Keratinocyte (primary cell): Measurements from ENCODE around the gene ABCC10. TPM values are rescaled to one million over a fixed set of nuclear protein-coding genes. Genes with fewer than 3 reads are reported as not detected.

Source experiments
- DNase-seq: peaks from one replicate; pipeline ENCODE4 v3.0.0-alpha.2; 2011; ENCODE audit warnings: low read depth, missing footprints, low spot score
- FAIRE-seq: peaks from 2 replicates; lab custom pipeline; 2011; peaks lifted over from hg19 to GRCh38; lab: Jason Lieb, UNC
- H2AFZ ChIP-seq: 2 replicates; pipeline ENCODE4 v1.6.0; 2012; ENCODE audit warnings: low read length, control low read depth, inconsistent platforms; ENCODE audit not compliant: control insufficient read depth
- H3K27ac ChIP-seq: 2 replicates; pipeline ENCODE4 v1.5.1; 2011; ENCODE audit warnings: low read length; ENCODE audit not compliant: control insufficient read depth, insufficient read depth
- H3K27me3 ChIP-seq: 3 replicates; pipeline ENCODE4 v1.6.0; 2011; ENCODE audit warnings: low read length; ENCODE audit not compliant: control insufficient read depth, insufficient read depth; ENCODE audit errors: extremely low read depth
- H3K36me3 ChIP-seq, 2 experiments: 2 replicates in 1 of 2; 3 replicates in 1 of 2; pipeline ENCODE4 v1.5.1; 2011; ENCODE audit warnings: low read length in 2 of 2, mild to moderate bottlenecking in 1 of 2; ENCODE audit not compliant: control insufficient read depth in 2 of 2, insufficient read depth in 2 of 2; ENCODE audit errors: extremely low read depth in 1 of 2
- H3K4me1 ChIP-seq: 3 replicates; pipeline ENCODE4 v1.5.1; 2011; ENCODE audit warnings: low read length; ENCODE audit not compliant: control insufficient read depth, insufficient read depth; ENCODE audit errors: extremely low read depth
- H3K4me2 ChIP-seq: 3 replicates; pipeline ENCODE4 v1.6.0; 2011; ENCODE audit warnings: low read depth, low read length; ENCODE audit not compliant: control insufficient read depth, insufficient read depth; ENCODE audit errors: extremely low read depth
- H3K4me3 ChIP-seq, 3 experiments: fragments of 200-600 bp in 1 of 3; sonication (generic) in 1 of 3; 2 replicates in 2 of 3; 3 replicates in 1 of 3; pipeline ENCODE4 v1.5.1; 2011 to 2016; ENCODE audit warnings: low read length in 3 of 3, mild to moderate bottlenecking in 3 of 3, control low read depth in 2 of 3, inconsistent platforms in 1 of 3, low read depth in 1 of 3, mixed read lengths in 1 of 3, mixed run types in 1 of 3, moderate library complexity in 1 of 3; ENCODE audit not compliant: control insufficient read depth in 2 of 3, insufficient read depth in 2 of 3; ENCODE audit errors: extremely low read depth in 1 of 3
- H3K79me2 ChIP-seq: 2 replicates; pipeline ENCODE4 v1.6.0; 2012; ENCODE audit warnings: low read length; ENCODE audit not compliant: control insufficient read depth, insufficient read depth
- H3K9ac ChIP-seq: 3 replicates; pipeline ENCODE4 v1.6.0; 2011; ENCODE audit warnings: low read length; ENCODE audit not compliant: control insufficient read depth, insufficient read depth; ENCODE audit errors: extremely low read depth
- H3K9me1 ChIP-seq: 3 replicates; pipeline ENCODE4 v1.6.0; 2011; ENCODE audit warnings: low read length; ENCODE audit not compliant: control insufficient read depth, insufficient read depth; ENCODE audit errors: extremely low read depth
- H3K9me3 ChIP-seq: 2 replicates; pipeline ENCODE4 v1.5.1; 2012; ENCODE audit warnings: low read depth, low read length; ENCODE audit not compliant: control insufficient read depth
- H4K20me1 ChIP-seq: 3 replicates; pipeline ENCODE4 v1.6.0; 2011; ENCODE audit warnings: low read length; ENCODE audit not compliant: control insufficient read depth, insufficient read depth; ENCODE audit errors: extremely low read depth
- EZH2 ChIP-seq: IDR thresholded peaks from one replicate; pipeline ENCODE4 v1.6.1; 2012; ENCODE audit warnings: inconsistent platforms, mild to moderate bottlenecking, low read length, moderate library complexity
- dilution Hi-C: fragments of 300-500 bp; cut with MboI; formaldehyde crosslinking; loops from one replicate; pipeline ENCODE4 v1.7.0; 2020; ENCODE audit warnings: low sequenced_read_pairs; ENCODE audit not compliant: extremely low pct_ligation_motif_present
- polyA plus RNA-seq, 5 experiments: library from polyadenylated mRNA; depleted of rRNA in 3 of 5; stranded (reverse) in 3 of 5; stranded (forward) in 1 of 5; unstranded in 1 of 5; fragments of >200 nt; gene quantifications; 1 replicate in 1 of 5; 2 replicates in 3 of 5; 3 replicates in 1 of 5; pipeline versions ENCODE4 v1.2.1 to v1.2.3, GENCODE V29; 2011 to 2012; ENCODE audit warnings: missing spikeins in 2 of 5, low read depth in 1 of 5, low replicate concordance in 1 of 5
- TF ChIP-seq, protein P1 (sequence below), 3 experiments: IDR thresholded peaks in 1 of 3; conservative IDR thresholded peaks in 1 of 3; optimal IDR thresholded peaks in 1 of 3; 2 replicates in 2 of 3; 3 replicates in 1 of 3; pipeline versions ENCODE3 to v1.5.1; 2011; ENCODE audit warnings: low read length in 3 of 3, mild to moderate bottlenecking in 3 of 3, moderate library complexity in 2 of 3, control low read depth in 1 of 3, inconsistent platforms in 1 of 3; ENCODE audit not compliant: insufficient read depth in 2 of 3; ENCODE audit errors: extremely low read depth in 1 of 3

Gene ABCC10
- polyA plus RNA-seq, 1 donor (not counting 4 experiments of a cell fraction or from before 2014, with no cell fraction given): 17.9 TPM

DNA sequence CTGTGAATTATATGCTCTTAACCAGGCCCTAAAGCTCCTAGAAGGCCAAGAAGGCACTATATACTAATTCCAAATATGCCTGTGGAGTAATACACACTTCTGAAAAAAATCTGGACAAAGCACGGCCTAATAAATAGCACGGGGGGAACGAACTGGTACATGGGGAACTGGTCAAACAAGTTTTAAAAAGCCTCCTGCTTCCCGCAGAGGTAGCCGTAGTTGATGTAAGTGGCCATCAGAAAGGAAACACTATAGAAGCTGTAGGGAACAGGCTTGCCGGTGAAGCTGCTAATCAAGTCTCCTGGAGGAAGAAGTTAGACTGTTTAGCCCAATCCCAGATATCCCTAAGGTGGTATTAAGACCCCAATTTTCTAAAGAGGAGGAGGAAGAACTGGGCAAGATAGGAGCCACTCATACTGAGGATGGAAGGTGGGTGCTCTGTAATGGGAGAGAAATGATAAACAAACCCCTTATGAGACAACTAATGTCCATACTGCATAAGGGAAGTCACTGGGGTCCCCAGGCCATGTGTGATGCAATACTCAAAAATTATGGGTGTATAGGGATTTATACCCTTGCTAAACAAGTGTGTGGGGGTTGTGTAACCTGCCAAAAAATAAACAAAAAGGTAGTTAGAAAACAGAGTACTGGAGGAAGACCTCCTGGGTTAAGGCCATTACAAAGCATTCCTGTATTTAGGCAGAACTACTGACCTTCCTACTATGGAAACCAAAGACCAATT, 30.8 kb upstream of the ABCC10 start:
- Histone ChIP-seq H3K9me3 (no peaks in the 10 kb centered on the region), H2AFZ (peak overlapping the region; percentile 41), H3K9ac (no peak overlapping the region), H3K4me2 (no peak overlapping the region), H3K79me2 (no peaks in the 10 kb centered on the region), H3K27ac (no peak overlapping the region), H3K4me3 (no peak overlapping the region), H3K4me1 (peaks cover 11% of the 10 kb centered on the region), H3K9me1 (no peaks in the 10 kb centered on the region), H3K36me3 (no peaks in the 10 kb centered on the region), H3K27me3 (no peaks in the 10 kb centered on the region), H4K20me1 (no peaks in the 10 kb centered on the region)
- dilution Hi-C loops: no loop called here
- no peak for FAIRE-seq
- TF ChIP-seq EZH2: no peak
- TF ChIP-seq, protein P1, sequence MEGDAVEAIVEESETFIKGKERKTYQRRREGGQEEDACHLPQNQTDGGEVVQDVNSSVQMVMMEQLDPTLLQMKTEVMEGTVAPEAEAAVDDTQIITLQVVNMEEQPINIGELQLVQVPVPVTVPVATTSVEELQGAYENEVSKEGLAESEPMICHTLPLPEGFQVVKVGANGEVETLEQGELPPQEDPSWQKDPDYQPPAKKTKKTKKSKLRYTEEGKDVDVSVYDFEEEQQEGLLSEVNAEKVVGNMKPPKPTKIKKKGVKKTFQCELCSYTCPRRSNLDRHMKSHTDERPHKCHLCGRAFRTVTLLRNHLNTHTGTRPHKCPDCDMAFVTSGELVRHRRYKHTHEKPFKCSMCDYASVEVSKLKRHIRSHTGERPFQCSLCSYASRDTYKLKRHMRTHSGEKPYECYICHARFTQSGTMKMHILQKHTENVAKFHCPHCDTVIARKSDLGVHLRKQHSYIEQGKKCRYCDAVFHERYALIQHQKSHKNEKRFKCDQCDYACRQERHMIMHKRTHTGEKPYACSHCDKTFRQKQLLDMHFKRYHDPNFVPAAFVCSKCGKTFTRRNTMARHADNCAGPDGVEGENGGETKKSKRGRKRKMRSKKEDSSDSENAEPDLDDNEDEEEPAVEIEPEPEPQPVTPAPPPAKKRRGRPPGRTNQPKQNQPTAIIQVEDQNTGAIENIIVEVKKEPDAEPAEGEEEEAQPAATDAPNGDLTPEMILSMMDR (optimal IDR thresholded peaks at IDR 0.05 in 1 of 3, IDR thresholded peaks at IDR 0.05 in 1 of 3, conservative IDR thresholded peaks at IDR 0.05 in 1 of 3; ENCODE audit: extremely low read depth in 1 of 3, insufficient read depth in 2 of 3, low read length in 3 of 3): no peak
- DNase-seq: no peak

- Histone ChIP-seq H3K4me2 (no peak overlapping the region), H3K9ac (no peak overlapping the region), H3K9me3 (no peaks in the 10 kb centered on the region), H3K36me3 (no peaks in the 10 kb centered on the region), H2AFZ (no peak overlapping the region), H3K4me3 (no peak overlapping the region), H3K79me2 (no peaks in the 10 kb centered on the region), H3K27ac (no peak overlapping the region), H3K27me3 (no peaks in the 10 kb centered on the region), H4K20me1 (no peaks in the 10 kb centered on the region), H3K9me1 (no peaks in the 10 kb centered on the region), H3K4me1 (peaks cover 11% of the 10 kb centered on the region)
- FAIRE-seq: no peak
- dilution Hi-C loops: no loop called here
- no peak for DNase-seq
- no peak for TF ChIP-seq EZH2
- TF ChIP-seq, protein P1 (optimal IDR thresholded peaks at IDR 0.05 in 1 of 3, IDR thresholded peaks at IDR 0.05 in 1 of 3, conservative IDR thresholded peaks at IDR 0.05 in 1 of 3; ENCODE audit: extremely low read depth in 1 of 3, insufficient read depth in 2 of 3, low read length in 3 of 3): no peak
These were observed 27.3 kb upstream of the ABCC10 start for GRCh38 chr6:43399932-43400487.
